MM.1S (cell line): ENCODE measurements around the gene PSMD12.

Experiments
- DNase-seq: peaks from one replicate; pipeline ENCODE4 v3.0.0-alpha.2; 2015
- H2AFZ ChIP-seq: fragments of 300-600 bp; sonication (generic); 2 replicates; pipeline ENCODE4 v1.6.0; 2016; ENCODE audit warnings: antibody characterized with exemption, low read length
- H3F3A ChIP-seq: fragments of 300-600 bp; sonication (generic); 2 replicates; pipeline ENCODE4 v1.6.1; 2016; ENCODE audit warnings: mild to moderate bottlenecking, antibody characterized with exemption, low read length, moderate library complexity, mixed read lengths; ENCODE audit not compliant: insufficient read depth
- H3K27ac ChIP-seq: fragments of 300-600 bp; sonication (generic); 2 replicates; pipeline ENCODE4 v1.5.1; 2016; ENCODE audit warnings: mild to moderate bottlenecking, low read length
- H3K27me3 ChIP-seq: fragments of 300-600 bp; sonication (generic); replicated peaks from 2 replicates; pipeline ENCODE4 v1.6.0; 2016; ENCODE audit warnings: low read length; ENCODE audit not compliant: insufficient read depth
- H3K36me3 ChIP-seq: fragments of 300-600 bp; sonication (generic); replicated peaks from 2 replicates; pipeline ENCODE4 v1.6.1; 2016; ENCODE audit warnings: mild to moderate bottlenecking, low read length, mixed read lengths; ENCODE audit not compliant: insufficient read depth
- H3K4me1 ChIP-seq: fragments of 300-600 bp; sonication (generic); 2 replicates; pipeline ENCODE4 v1.6.1; 2016; ENCODE audit warnings: low read length, mixed read lengths
- H3K4me2 ChIP-seq: fragments of 300-600 bp; sonication (generic); 2 replicates; pipeline ENCODE4 v1.6.0; 2016; ENCODE audit warnings: low read depth, low read length
- H3K4me3 ChIP-seq: fragments of 300-600 bp; sonication (generic); 2 replicates; pipeline ENCODE4 v1.5.1; 2016; ENCODE audit warnings: low read length, mixed read lengths
- H3K79me2 ChIP-seq: fragments of 300-600 bp; sonication (generic); 2 replicates; pipeline ENCODE4 v1.6.1; 2016; ENCODE audit warnings: mixed run types, low read length, mixed read lengths
- H3K9ac ChIP-seq: fragments of 300-600 bp; sonication (generic); 2 replicates; pipeline ENCODE4 v1.6.1; 2016; ENCODE audit warnings: low read length, mixed read lengths
- H3K9me2 ChIP-seq: fragments of 300-600 bp; sonication (generic); replicated peaks from 2 replicates; pipeline ENCODE4 v1.6.1; 2016; ENCODE audit warnings: mild to moderate bottlenecking, low read length, mixed read lengths; ENCODE audit not compliant: insufficient read depth
- H3K9me3 ChIP-seq: fragments of 300-600 bp; sonication (generic); replicated peaks from 2 replicates; pipeline ENCODE4 v1.6.1; 2016; ENCODE audit warnings: mild to moderate bottlenecking, low read length, mixed read lengths; ENCODE audit not compliant: insufficient read depth
- H4K20me1 ChIP-seq: fragments of 300-600 bp; sonication (generic); 2 replicates; pipeline ENCODE4 v1.6.1; 2016; ENCODE audit warnings: mild to moderate bottlenecking, low read length, moderate library complexity, mixed read lengths; ENCODE audit not compliant: insufficient read depth
- EZH2 ChIP-seq: fragments of 300-600 bp; sonication (generic); optimal IDR thresholded peaks from 2 replicates; pipeline ENCODE3; 2017; ENCODE audit warnings: low read depth, mild to moderate bottlenecking, antibody characterized with exemption, low read length, mixed read lengths
- EZH2phosphoT487 ChIP-seq: fragments of 300-600 bp; sonication (generic); IDR thresholded peaks from 2 replicates; pipeline ENCODE4 v1.6.1; 2018; ENCODE audit warnings: antibody characterized with exemption, low read length
- TF ChIP-seq, protein P1 (sequence below): fragments of 300-600 bp; sonication (generic); IDR thresholded peaks from 2 replicates; pipeline ENCODE4 v1.5.1; 2016; ENCODE audit warnings: antibody characterized with exemption, low read length, mixed read lengths

PSMD12 gene

DNA sequence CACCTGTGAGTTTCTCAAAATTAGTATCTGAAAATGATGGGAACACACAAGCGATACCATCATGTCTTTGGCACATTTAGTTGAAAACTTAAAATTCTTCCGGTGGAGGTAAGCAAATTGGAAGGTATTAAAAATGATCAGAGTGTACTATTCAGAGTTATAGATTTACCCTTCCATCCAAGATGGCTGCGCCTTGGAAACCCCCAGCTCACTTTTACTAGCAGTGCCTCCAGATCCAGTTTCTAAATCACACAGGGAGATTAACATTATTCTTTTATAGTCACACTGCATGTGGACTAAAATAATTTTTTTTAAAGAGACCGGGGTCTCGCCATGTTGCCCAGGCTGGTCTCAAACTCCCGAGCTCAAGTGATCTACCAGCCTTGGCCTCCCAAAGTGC, 25.7 kb upstream of the PSMD12 start:
- no peaks in the 10 kb centered on the region for H3K9me3 ChIP-seq
- H3K4me1 ChIP-seq: no peaks in the 10 kb centered on the region
- H3F3A ChIP-seq: no peaks in the 10 kb centered on the region
- TF ChIP-seq, protein P1, sequence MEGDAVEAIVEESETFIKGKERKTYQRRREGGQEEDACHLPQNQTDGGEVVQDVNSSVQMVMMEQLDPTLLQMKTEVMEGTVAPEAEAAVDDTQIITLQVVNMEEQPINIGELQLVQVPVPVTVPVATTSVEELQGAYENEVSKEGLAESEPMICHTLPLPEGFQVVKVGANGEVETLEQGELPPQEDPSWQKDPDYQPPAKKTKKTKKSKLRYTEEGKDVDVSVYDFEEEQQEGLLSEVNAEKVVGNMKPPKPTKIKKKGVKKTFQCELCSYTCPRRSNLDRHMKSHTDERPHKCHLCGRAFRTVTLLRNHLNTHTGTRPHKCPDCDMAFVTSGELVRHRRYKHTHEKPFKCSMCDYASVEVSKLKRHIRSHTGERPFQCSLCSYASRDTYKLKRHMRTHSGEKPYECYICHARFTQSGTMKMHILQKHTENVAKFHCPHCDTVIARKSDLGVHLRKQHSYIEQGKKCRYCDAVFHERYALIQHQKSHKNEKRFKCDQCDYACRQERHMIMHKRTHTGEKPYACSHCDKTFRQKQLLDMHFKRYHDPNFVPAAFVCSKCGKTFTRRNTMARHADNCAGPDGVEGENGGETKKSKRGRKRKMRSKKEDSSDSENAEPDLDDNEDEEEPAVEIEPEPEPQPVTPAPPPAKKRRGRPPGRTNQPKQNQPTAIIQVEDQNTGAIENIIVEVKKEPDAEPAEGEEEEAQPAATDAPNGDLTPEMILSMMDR: no peak
- no peak for TF ChIP-seq EZH2phosphoT487
- no peak for TF ChIP-seq EZH2
- no peak for DNase-seq
- no peak overlapping the region for H3K27ac ChIP-seq
- H3K4me2 ChIP-seq: no peak overlapping the region
- no peaks in the 10 kb centered on the region for H3K36me3 ChIP-seq
- no peak overlapping the region for H2AFZ ChIP-seq
- no peak overlapping the region for H3K4me3 ChIP-seq
- H4K20me1 ChIP-seq: no peaks in the 10 kb centered on the region
- no peaks in the 10 kb centered on the region for H3K27me3 ChIP-seq
- peaks cover 36% of the 10 kb centered on the region for H3K79me2 ChIP-seq
- H3K9me2 ChIP-seq: no peaks in the 10 kb centered on the region
- no peak overlapping the region for H3K9ac ChIP-seq

DNA sequence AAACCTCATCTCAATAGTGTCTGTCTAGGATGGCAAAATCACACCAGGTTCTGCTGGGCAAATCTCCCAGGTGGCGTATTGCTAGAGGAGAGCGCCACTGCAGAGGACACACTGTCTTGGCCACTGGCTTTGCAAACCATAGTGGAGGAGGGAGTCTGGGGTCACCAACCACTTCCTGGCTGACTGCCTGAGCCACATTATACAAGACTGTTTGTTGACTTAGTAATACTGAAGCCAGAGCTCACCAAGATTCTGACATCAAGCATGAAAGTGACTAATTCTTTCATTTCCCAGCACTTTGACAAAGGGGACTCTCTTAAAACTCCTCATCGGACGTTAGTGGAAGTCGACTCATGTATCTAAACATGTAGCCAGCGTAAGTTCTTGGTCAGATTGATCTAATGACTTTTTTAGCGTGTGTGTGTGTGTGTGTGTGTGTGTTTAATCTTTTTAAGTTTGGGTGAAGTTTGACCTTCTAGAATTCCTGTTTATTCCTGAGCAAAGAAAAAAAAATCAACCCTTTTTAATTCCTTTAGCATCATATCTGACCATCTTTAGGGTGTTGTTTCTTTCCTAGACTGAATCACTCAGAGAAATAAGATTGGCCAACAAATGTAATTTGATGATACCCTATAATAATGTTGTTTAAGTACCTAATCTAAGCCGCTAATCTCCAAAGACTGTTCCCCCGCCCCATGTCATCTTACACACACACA, 24.4 kb upstream of the PSMD12 start:
- Histone ChIP-seq H3K4me3 (no peak overlapping the region), H3K27ac (no peak overlapping the region), H3K9me3 (no peaks in the 10 kb centered on the region), H3K4me1 (no peaks in the 10 kb centered on the region), H3K9ac (no peak overlapping the region), H3K79me2 (peaks cover 45% of the 10 kb centered on the region), H3K36me3 (no peaks in the 10 kb centered on the region), H3F3A (no peaks in the 10 kb centered on the region), H2AFZ (no peak overlapping the region), H3K27me3 (no peaks in the 10 kb centered on the region), H3K9me2 (no peaks in the 10 kb centered on the region), H3K4me2 (no peak overlapping the region), H4K20me1 (no peaks in the 10 kb centered on the region)
- TF ChIP-seq, protein P1: no peak
- no peak for TF ChIP-seq EZH2
- no peak for TF ChIP-seq EZH2phosphoT487
- no peak for DNase-seq

DNA sequence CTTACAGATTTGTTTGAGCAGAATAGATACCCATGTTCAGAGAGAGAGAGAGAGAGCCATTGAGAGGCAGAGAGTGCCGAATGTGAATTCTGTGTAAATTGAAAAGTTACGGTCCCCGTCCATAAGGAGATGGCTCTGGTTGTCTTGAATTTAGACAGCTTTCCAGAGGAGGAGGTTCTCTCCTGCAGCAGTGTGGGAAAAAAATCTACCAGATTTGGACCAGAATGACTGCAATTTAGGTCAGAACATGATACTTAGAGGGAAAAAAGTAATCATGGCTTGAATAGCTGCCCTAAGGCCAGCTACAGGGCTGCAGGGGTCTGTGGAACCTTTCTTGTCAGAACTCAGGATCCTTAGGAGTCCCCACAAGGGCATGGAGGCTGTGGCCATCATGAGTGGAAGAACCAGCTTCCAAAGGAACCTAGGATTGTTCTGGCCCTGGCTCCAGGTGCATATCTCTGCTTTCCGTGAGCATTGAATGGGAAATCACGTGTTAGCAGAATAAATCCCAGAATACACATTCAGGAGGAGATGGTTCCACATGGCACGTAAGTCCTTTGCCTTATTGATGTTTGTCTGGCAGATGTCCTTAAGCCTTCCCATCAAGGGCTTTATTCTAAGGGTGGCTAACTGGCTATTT, 23.7 kb upstream of the PSMD12 start:
- no peaks in the 10 kb centered on the region for H4K20me1 ChIP-seq
- no peaks in the 10 kb centered on the region for H3K9me3 ChIP-seq
- peaks cover 48% of the 10 kb centered on the region for H3K79me2 ChIP-seq
- H3K4me3 ChIP-seq: no peak overlapping the region
- no peaks in the 10 kb centered on the region for H3F3A ChIP-seq
- H3K27me3 ChIP-seq: no peaks in the 10 kb centered on the region
- no peak overlapping the region for H2AFZ ChIP-seq
- DNase-seq: no peak
- no peaks in the 10 kb centered on the region for H3K4me1 ChIP-seq
- no peak overlapping the region for H3K4me2 ChIP-seq
- no peaks in the 10 kb centered on the region for H3K36me3 ChIP-seq
- no peak for TF ChIP-seq EZH2phosphoT487
- TF ChIP-seq, protein P1: no peak
- no peak for TF ChIP-seq EZH2
- no peak overlapping the region for H3K27ac ChIP-seq
- no peak overlapping the region for H3K9ac ChIP-seq
- H3K9me2 ChIP-seq: no peaks in the 10 kb centered on the region
